BE2C (cell line): ENCODE results near the gene OLFML3. TPM values are rescaled to one million over a fixed set of nuclear protein-coding genes. Genes with fewer than 3 reads are reported as not detected.

Source experiments
- DNase-seq: peaks from one replicate; pipeline ENCODE4 v3.0.0-alpha.2; 2020
- H3K27me3 ChIP-seq: fragments of 250-450 bp; sonication (Bioruptor Pico); 2 replicates; pipeline ENCODE4 v1.5.1; 2020; ENCODE audit warnings: mild to moderate bottlenecking
- H3K36me3 ChIP-seq: fragments of 250-450 bp; sonication (Bioruptor Pico); 2 replicates; pipeline ENCODE4 v1.5.1; 2020; ENCODE audit warnings: mild to moderate bottlenecking
- H3K4me1 ChIP-seq: fragments of 250-450 bp; sonication (Bioruptor Pico); 2 replicates; pipeline ENCODE4 v1.5.1; 2020
- H3K4me3 ChIP-seq: 2 replicates; pipeline ENCODE4 v1.5.1; 2011; ENCODE audit warnings: low read depth, low read length
- H3K9me3 ChIP-seq: fragments of 250-450 bp; sonication (Bioruptor Pico); 2 replicates; pipeline ENCODE4 v1.5.1; 2020
- polyA plus RNA-seq: library from polyadenylated mRNA; unstranded; fragments of >200 nt; gene quantifications from one replicate; pipeline ENCODE4 v1.2.1, GENCODE V29; 2012; ENCODE audit warnings: low read depth, missing spikeins; ENCODE audit not compliant: insufficient read length, insufficient read depth
- TF ChIP-seq, protein P1 (sequence below): IDR thresholded peaks from 2 replicates; pipeline ENCODE4 v1.5.1; 2012; ENCODE audit warnings: mild to moderate bottlenecking, low read depth, low read length

The OLFML3 gene, protein sequence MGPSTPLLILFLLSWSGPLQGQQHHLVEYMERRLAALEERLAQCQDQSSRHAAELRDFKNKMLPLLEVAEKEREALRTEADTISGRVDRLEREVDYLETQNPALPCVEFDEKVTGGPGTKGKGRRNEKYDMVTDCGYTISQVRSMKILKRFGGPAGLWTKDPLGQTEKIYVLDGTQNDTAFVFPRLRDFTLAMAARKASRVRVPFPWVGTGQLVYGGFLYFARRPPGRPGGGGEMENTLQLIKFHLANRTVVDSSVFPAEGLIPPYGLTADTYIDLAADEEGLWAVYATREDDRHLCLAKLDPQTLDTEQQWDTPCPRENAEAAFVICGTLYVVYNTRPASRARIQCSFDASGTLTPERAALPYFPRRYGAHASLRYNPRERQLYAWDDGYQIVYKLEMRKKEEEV
- 0.65 TPM for polyA plus RNA-seq

DNA sequence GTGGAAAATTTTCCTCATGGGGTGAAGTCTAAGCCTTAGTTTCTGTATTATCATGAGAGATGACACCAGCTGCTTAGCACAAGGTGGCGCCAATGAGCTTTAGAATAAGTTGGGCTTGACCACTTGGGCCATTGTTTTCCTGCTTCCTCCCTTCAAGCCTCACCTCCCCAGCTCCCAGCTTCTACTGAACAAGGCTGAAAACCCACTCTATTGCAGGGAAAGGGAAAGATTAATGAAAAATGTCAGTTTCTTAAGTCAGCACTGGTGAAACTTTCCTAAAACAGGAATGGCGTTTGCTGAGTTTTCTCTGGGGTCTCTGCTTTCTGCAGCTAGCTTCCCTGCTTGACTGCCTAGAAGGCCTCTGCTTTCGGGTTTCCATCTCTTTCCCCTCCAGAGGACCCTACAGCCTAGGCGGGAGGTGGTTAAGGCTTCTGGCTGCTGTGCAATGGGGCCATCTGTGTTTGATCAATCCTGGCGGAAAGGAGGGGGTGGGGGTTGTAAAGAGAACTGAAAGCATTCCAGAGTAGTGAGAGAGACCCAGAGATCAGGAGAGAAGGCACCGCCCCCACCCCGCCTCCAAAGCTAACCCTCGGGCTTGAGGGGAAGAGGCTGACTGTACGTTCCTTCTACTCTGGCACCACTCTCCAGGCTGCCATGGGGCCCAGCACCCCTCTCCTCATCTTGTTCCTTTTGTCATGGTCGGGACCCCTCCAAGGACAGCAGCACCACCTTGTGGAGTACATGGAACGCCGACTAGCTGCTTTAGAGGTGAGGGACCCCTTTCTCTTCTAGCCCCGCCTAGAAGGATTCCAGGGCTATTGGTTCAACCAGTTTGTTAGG is at the start of gene OLFML3:
OLFML3 (plus strand) TSS at position 612 of the 840 bp plus-strand sequence; CDS start at position 655, 43 bp downstream.
- peak; percentile 85 for DNase-seq
- H3K4me3 ChIP-seq: peak within 1 kb of the TSS; percentile 52
- no peaks in the 10 kb centered on the region for H3K36me3 ChIP-seq
- peaks cover 10% of the 10 kb centered on the region for H3K4me1 ChIP-seq
- TF ChIP-seq, protein P1, sequence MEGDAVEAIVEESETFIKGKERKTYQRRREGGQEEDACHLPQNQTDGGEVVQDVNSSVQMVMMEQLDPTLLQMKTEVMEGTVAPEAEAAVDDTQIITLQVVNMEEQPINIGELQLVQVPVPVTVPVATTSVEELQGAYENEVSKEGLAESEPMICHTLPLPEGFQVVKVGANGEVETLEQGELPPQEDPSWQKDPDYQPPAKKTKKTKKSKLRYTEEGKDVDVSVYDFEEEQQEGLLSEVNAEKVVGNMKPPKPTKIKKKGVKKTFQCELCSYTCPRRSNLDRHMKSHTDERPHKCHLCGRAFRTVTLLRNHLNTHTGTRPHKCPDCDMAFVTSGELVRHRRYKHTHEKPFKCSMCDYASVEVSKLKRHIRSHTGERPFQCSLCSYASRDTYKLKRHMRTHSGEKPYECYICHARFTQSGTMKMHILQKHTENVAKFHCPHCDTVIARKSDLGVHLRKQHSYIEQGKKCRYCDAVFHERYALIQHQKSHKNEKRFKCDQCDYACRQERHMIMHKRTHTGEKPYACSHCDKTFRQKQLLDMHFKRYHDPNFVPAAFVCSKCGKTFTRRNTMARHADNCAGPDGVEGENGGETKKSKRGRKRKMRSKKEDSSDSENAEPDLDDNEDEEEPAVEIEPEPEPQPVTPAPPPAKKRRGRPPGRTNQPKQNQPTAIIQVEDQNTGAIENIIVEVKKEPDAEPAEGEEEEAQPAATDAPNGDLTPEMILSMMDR: peak; percentile 79
- no peaks in the 10 kb centered on the region for H3K9me3 ChIP-seq
- H3K27me3 ChIP-seq: no peaks in the 10 kb centered on the region

DNA sequence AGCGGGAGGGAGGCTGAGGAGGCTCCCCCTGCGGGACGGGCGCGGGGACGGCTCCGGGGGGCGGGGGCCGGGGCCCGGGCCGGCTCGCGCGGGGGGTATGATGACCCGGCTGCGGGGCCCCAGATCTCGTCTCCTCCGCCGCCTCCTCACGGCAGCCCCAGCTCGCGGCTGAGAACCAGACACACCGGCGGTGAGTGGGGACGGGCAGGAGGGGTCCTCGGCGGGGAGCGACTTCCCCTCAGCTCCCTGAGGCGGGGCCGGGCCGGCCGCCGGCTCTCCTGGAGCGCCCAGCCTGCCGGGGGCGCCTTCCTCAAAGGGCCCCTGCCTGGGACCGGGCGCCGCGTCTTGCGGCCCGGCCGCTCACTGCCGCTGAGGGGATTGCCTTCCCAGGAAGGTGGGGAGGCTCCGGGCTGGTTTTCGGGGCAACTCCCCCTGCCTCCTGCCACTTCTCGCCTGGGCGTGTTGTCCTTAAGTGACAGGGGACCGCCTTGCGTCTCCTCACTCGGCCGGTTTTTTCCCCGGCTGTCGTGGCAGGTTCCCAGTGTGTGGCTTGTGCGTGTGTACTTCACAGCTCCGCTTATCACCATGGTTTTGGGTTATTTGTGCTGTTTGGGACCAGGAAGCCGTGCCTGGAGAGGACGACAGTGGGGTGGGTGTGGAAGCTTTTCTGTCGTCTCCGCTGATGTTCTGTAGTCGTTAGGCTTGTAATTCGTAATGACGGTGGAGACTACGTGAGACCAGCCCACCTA is 49.4 kb upstream of the OLFML3 start:
- H3K27me3 ChIP-seq: no peaks in the 10 kb centered on the region
- 0 out of 2 replicates have a peak, but pooled peaks cover 2% of the 10 kb centered on the region for H3K4me1 ChIP-seq
- DNase-seq: peak; percentile 47
- H3K4me3 ChIP-seq: peak overlapping the region; percentile 73
- TF ChIP-seq, protein P1: peak; percentile 9; the same call in 1 of the 2 replicates
- 0 out of 2 replicates have a peak, but pooled peaks cover 3% of the 10 kb centered on the region for H3K36me3 ChIP-seq
- no peaks in the 10 kb centered on the region for H3K9me3 ChIP-seq

DNA sequence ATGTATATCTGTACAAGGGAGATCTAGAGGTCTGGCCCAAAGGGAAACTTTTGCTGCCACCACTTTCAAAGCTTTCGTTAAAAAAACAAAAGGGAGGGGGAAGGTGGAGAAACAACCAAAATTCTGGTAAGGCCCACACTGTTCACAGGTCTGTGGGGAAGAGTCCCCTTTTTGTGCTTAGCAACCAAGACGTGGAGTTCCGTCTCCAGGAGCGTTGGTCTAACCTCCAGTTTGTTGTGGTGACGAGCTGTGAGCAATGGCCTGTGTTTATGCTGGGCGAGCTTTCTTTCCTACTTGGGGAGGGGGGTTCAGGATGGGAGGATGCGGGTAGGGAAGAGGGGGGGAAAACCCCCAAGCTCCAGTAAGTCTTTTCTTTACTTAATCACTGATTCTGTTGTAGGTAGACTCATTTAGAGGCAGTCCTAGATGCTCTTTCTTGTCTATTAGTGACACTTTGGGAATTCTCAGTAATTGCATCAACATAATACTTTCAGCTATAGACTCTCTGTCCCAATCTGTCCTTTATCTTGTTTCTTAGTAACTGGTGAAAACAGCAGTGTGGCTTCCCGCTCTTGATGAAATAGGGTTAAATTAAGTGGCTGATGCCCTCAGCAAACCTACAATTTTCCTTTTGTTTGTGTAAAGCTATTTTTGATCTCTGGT is 48.6 kb upstream of the OLFML3 start:
- H3K36me3 ChIP-seq: 0 out of 2 replicates have a peak, but pooled peaks cover 3% of the 10 kb centered on the region
- H3K27me3 ChIP-seq: no peaks in the 10 kb centered on the region
- 0 out of 2 replicates have a peak, but pooled peaks cover 2% of the 10 kb centered on the region for H3K4me1 ChIP-seq
- H3K9me3 ChIP-seq: no peaks in the 10 kb centered on the region
- TF ChIP-seq, protein P1: no peak
- H3K4me3 ChIP-seq: peak overlapping the region; percentile 73
- no peak for DNase-seq

DNA sequence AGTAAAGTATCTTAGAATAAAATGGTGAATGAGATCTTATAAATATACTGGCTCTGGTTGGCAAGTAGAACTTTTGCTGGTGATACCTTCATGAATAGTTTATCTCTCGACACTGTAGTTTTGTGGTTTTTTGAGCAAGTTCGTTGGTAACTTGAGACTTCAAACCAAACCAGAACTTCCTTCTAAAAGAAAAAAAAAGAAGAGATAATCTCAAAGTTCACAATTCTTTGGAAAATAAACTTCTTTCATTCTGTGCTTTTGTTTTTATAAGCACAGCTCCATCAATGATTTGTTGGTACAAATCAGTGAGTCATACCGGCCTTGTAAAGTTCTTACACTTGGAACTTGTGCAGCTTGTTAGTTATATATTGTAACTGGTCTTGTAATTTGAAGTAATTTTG is 47.8 kb upstream of the OLFML3 start:
- 0 out of 2 replicates have a peak, but pooled peaks cover 2% of the 10 kb centered on the region for H3K4me1 ChIP-seq
- no peak overlapping the region for H3K4me3 ChIP-seq
- DNase-seq: no peak

DNA sequence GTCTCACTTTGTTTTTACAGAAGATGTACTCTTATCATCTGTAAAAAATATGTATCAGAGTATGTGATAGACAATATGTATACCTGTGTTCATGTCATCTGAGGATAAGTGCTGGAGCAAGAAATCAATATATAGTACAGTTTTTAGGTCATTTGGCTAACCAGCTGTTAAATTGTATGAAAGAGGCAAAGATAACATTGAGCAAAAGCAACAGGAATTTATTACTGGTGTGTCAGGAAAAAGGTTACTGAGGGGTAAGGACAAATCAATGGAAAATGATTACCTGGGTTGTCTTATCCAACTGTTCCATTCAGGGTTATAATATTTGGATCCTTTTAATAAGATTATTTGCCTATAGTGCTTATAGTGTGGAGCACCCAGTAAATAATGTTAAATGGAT is 45.3 kb upstream of the OLFML3 start:
- H3K27me3 ChIP-seq: no peaks in the 10 kb centered on the region
- H3K4me3 ChIP-seq: no peak overlapping the region
- H3K36me3 ChIP-seq: 0 out of 2 replicates have a peak, but pooled peaks cover 3% of the 10 kb centered on the region
- DNase-seq: no peak
- H3K4me1 ChIP-seq: 0 out of 2 replicates have a peak, but pooled peaks cover 2% of the 10 kb centered on the region
- TF ChIP-seq, protein P1: no peak
- H3K9me3 ChIP-seq: no peaks in the 10 kb centered on the region

More for the DNA sequence above, 47.8 kb upstream of the OLFML3 start:
- Histone ChIP-seq H3K36me3 (0 out of 2 replicates have a peak, but pooled peaks cover 3% of the 10 kb centered on the region), H3K27me3 (no peaks in the 10 kb centered on the region), H3K9me3 (no peaks in the 10 kb centered on the region)
- TF ChIP-seq, protein P1: no peak
